Caco-2 (cell line): ENCODE data around the gene EGFL6. TPM values are rescaled to one million over a fixed set of nuclear protein-coding genes. Genes with fewer than 3 reads are reported as not detected.
"Not testable (repeated sequence)": the region's sequence is repeated elsewhere in the genome, so short reads cannot be mapped to it uniquely, and the experiment has no call there.

Experiments
- BruUV-seq: library from RNA; stranded (reverse); fragments of 400-500 nt; replicated peaks from 2 replicates; lab custom pipeline; 2021; lab: Mats Ljungman, UMichigan
- CTCF ChIA-PET: fragments of 300-600 bp; sonication (Branson Sonifier 250); formaldehyde crosslinking; loops from one replicate; lab custom pipeline; 2022; ENCODE audit warnings: antibody characterized with exemption; lab: Charles Lee
- POLR2A ChIA-PET: fragments of 300-600 bp; sonication (Branson Sonifier 250); formaldehyde crosslinking; loops from one replicate; lab custom pipeline; 2022; ENCODE audit warnings: antibody characterized with exemption; lab: Charles Lee
- DNase-seq, 2 experiments: peaks; one replicate each; pipeline versions ENCODE4 v3.0.0 to v3.0.0-alpha.2; 2020 to 2022
- H3K27me3 ChIP-seq: replicated peaks from 2 replicates; pipeline ENCODE4 v1.6.0; 2011; ENCODE audit warnings: low read length; ENCODE audit not compliant: control insufficient read depth, insufficient read depth
- H3K36me3 ChIP-seq: 2 replicates; pipeline ENCODE4 v1.5.1; 2011; ENCODE audit warnings: low read length; ENCODE audit not compliant: control insufficient read depth, insufficient read depth
- H3K4me1 ChIP-seq: fragments of 250-450 bp; sonication (Bioruptor Pico); 2 replicates; pipeline ENCODE4 v1.5.1; 2020; ENCODE audit warnings: mild to moderate bottlenecking
- H3K4me3 ChIP-seq: 2 replicates; pipeline ENCODE4 v1.5.1; 2011; ENCODE audit warnings: low read depth, mild to moderate bottlenecking, control low read depth, low read length
- H3K9me3 ChIP-seq: fragments of 250-450 bp; sonication (Bioruptor Pico); 2 replicates; pipeline ENCODE4 v1.5.1; 2020; ENCODE audit warnings: mild to moderate bottlenecking, moderate library complexity
- H3K27ac Mint-ChIP-seq: one replicate; pipeline ENCODE4 v1.8.0; 2022; ENCODE audit warnings: mixed read lengths; ENCODE audit not compliant: unreplicated experiment
- H3K27me3 Mint-ChIP-seq: one replicate; pipeline ENCODE4 v1.8.0; 2022; ENCODE audit warnings: mixed read lengths; ENCODE audit not compliant: insufficient read depth, unreplicated experiment
- H3K36me3 Mint-ChIP-seq: one replicate; pipeline ENCODE4 v1.8.0; 2022; ENCODE audit warnings: mild to moderate bottlenecking, mixed read lengths; ENCODE audit not compliant: insufficient read depth, unreplicated experiment
- H3K4me1 Mint-ChIP-seq: one replicate; pipeline ENCODE4 v1.8.0; 2022; ENCODE audit warnings: low read depth, mixed read lengths; ENCODE audit not compliant: unreplicated experiment
- H3K4me3 Mint-ChIP-seq: one replicate; pipeline ENCODE4 v1.8.0; 2022; ENCODE audit warnings: mild to moderate bottlenecking, moderate library complexity, mixed read lengths; ENCODE audit not compliant: unreplicated experiment
- H3K9me3 Mint-ChIP-seq: one replicate; pipeline ENCODE4 v1.8.0; 2022; ENCODE audit warnings: mixed read lengths; ENCODE audit not compliant: unreplicated experiment
- intact Hi-C: fragments of 100-400 bp; cut with micrococcal nuclease; formaldehyde crosslinking; loops from one replicate; pipeline ENCODE4 v1.10.0; 2022; ENCODE audit not compliant: unreplicated experiment
- total RNA-seq: library from RNA; stranded (reverse); gene quantifications from 2 replicates; pipeline ENCODE4 v1.2.3, GENCODE V29; 2022
- TF ChIP-seq, protein P1 (sequence below), 2 experiments: fragments of 200-600 bp in 1 of 2; IDR thresholded peaks; 1 replicate in 1 of 2; 2 replicates in 1 of 2; pipeline versions ENCODE4 v1.5.1 to v1.8.0; 2011 to 2022; ENCODE audit warnings: antibody characterized with exemption in 1 of 2, control low read depth in 1 of 2, inconsistent platforms in 1 of 2, low read depth in 1 of 2, low read length in 1 of 2, mild to moderate bottlenecking in 1 of 2, moderate library complexity in 1 of 2; ENCODE audit not compliant: insufficient read depth in 1 of 2, severe bottlenecking in 1 of 2, unreplicated experiment in 1 of 2

The EGFL6 gene
- total RNA-seq, 1 experiment from 2014 or later, result 0.16 TPM

DNA sequence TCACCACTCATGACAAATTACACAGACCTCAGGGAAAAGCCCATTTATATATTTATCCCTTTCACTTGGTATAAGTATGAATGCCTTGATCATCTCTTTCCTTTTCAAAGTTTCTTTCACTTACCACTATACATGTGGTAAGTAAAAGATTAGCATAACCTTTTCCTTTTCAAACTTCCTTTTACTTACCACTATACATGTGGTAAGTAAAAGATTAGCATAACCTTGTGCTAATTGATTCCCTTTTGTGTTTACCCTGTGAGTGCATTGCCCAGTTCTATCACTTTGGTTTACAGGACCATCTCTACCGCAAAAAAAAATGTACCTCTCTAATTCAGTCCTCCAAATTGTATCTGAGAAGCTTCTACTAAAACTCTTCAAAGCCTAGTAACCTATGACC is 50.8 kb downstream of the EGFL6 start:
- H3K36me3 Mint-ChIP-seq, result no peaks in the 10 kb centered on the region
- Histone ChIP-seq H3K36me3 (no peaks in the 10 kb centered on the region), H3K4me3 (no peak overlapping the region), H3K4me1 (no peaks in the 10 kb centered on the region), H3K27me3 (no peaks in the 10 kb centered on the region), H3K9me3 (no peaks in the 10 kb centered on the region)
- no peak overlapping the region for H3K4me3 Mint-ChIP-seq
- H3K27ac Mint-ChIP-seq, result no peak overlapping the region
- CTCF ChIA-PET, result no interaction called here
- POLR2A ChIA-PET, result no interaction called here
- TF ChIP-seq, protein P1, sequence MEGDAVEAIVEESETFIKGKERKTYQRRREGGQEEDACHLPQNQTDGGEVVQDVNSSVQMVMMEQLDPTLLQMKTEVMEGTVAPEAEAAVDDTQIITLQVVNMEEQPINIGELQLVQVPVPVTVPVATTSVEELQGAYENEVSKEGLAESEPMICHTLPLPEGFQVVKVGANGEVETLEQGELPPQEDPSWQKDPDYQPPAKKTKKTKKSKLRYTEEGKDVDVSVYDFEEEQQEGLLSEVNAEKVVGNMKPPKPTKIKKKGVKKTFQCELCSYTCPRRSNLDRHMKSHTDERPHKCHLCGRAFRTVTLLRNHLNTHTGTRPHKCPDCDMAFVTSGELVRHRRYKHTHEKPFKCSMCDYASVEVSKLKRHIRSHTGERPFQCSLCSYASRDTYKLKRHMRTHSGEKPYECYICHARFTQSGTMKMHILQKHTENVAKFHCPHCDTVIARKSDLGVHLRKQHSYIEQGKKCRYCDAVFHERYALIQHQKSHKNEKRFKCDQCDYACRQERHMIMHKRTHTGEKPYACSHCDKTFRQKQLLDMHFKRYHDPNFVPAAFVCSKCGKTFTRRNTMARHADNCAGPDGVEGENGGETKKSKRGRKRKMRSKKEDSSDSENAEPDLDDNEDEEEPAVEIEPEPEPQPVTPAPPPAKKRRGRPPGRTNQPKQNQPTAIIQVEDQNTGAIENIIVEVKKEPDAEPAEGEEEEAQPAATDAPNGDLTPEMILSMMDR (IDR thresholded peaks at IDR 0.05; ENCODE audit: insufficient read depth in 1 of 2, low read depth in 1 of 2, low read length in 1 of 2, severe bottlenecking in 1 of 2, unreplicated experiment in 1 of 2), result no peak
- no TSS peak for BruUV-seq
- H3K9me3 Mint-ChIP-seq, result no peaks in the 10 kb centered on the region
- H3K27me3 Mint-ChIP-seq, result no peaks in the 10 kb centered on the region
- no peak for DNase-seq
- intact Hi-C loops, result no loop called here
- H3K4me1 Mint-ChIP-seq, result no peaks in the 10 kb centered on the region

DNA sequence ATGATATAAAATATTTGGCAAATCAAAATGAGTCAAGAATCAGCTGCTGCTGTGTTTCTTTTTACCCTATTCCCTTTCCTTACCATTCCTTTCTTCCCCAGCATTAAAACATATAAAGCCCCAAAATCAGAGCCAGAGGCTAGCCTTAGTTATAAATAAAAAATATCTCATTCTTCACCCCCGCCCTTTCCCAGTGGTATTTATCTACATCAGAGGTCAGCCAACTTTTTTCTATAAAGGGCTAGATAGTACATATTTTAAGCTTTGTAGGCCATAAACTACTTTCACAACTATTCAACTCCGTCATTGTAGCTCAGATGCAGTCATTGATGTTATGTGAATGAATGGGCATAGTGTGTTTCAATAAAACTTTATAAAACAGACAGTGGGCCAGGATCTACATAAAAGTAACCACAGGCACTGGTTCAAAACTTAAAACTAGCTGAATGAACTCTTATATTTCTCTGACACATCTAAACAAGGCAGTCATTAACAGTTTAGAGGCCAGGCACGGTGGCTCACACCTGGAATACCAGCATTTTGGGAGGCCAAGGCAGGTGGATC is 53.1 kb downstream of the EGFL6 start:
- POLR2A ChIA-PET, result no interaction called here
- TF ChIP-seq, protein P1 (IDR thresholded peaks at IDR 0.05; ENCODE audit: insufficient read depth in 1 of 2, low read depth in 1 of 2, low read length in 1 of 2, severe bottlenecking in 1 of 2, unreplicated experiment in 1 of 2), result no peak
- BruUV-seq, result no TSS peak

DNA sequence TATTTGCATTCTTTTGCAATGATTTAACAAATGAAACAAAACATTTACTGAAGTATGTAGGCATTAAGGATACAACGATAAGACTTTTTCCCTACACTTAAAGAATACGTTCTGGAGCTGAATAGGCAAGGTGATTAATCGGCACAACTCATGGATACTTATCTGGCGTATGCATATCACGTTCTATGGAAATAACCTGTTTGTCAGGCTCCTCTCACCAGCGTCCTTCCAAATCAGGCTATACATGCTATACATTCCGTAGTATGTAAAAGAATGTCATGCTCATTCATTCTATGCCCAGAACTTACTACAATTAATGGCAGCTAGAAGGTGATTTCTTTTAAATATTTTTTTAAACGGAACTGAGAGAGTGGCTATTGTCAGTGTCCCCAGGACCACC is 57.9 kb downstream of the EGFL6 start:
- no peaks in the 10 kb centered on the region for H3K27me3 Mint-ChIP-seq
- TF ChIP-seq, protein P1 (IDR thresholded peaks at IDR 0.05; ENCODE audit: insufficient read depth in 1 of 2, low read depth in 1 of 2, low read length in 1 of 2, severe bottlenecking in 1 of 2, unreplicated experiment in 1 of 2), result no peak
- H3K27ac Mint-ChIP-seq, result no peak overlapping the region

More for the DNA sequence above, 53.1 kb downstream of the EGFL6 start:
- CTCF ChIA-PET, result no interaction called here
- no peak for DNase-seq
- Mint-ChIP-seq H3K4me3 (no peak overlapping the region), H3K27ac (no peak overlapping the region), H3K27me3 (no peaks in the 10 kb centered on the region), H3K36me3 (no peaks in the 10 kb centered on the region), H3K9me3 (no peaks in the 10 kb centered on the region), H3K4me1 (no peaks in the 10 kb centered on the region)
- Histone ChIP-seq H3K27me3 (no peaks in the 10 kb centered on the region), H3K4me3 (no peak overlapping the region), H3K9me3 (no peaks in the 10 kb centered on the region), H3K36me3 (no peaks in the 10 kb centered on the region), H3K4me1 (no peaks in the 10 kb centered on the region)
- intact Hi-C loops, result no loop called here

DNA sequence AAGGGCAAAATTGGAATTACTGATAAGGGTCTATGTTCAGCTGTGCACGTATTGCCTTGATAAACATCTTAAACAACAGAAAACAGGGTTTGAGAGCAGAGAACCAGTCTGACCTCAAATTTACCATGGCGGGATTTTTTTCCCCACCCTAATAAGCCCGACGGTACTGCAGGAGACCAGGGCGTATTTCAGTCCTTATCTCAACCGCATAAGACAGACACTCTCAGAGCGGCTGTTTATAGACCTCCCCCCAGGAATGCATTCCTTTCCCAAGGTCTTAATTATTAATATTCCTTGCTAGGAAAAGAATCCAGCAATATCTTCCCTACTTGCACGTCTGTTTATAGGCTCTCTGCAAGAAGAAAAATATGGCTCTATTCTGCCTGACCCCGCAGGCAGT is 67.8 kb downstream of the EGFL6 start:
- H3K9me3 Mint-ChIP-seq, result peaks cover 18% of the 10 kb centered on the region
- not testable (repeated sequence) for DNase-seq

More for the DNA sequence above, 57.9 kb downstream of the EGFL6 start:
- Mint-ChIP-seq H3K4me3 (no peak overlapping the region), H3K4me1 (no peaks in the 10 kb centered on the region), H3K9me3 (no peaks in the 10 kb centered on the region), H3K36me3 (no peaks in the 10 kb centered on the region)
- Histone ChIP-seq H3K4me3 (no peak overlapping the region), H3K36me3 (no peaks in the 10 kb centered on the region), H3K27me3 (no peaks in the 10 kb centered on the region), H3K4me1 (no peaks in the 10 kb centered on the region), H3K9me3 (no peaks in the 10 kb centered on the region)
- no peak for DNase-seq
- no TSS peak for BruUV-seq
- CTCF ChIA-PET, result no interaction called here
- intact Hi-C loops, result no loop called here
- POLR2A ChIA-PET, result no interaction called here

More for the DNA sequence above, 67.8 kb downstream of the EGFL6 start:
- intact Hi-C loops, H3K27ac Mint-ChIP-seq, H3K4me1 ChIP-seq, H3K36me3 ChIP-seq, H3K27me3 Mint-ChIP-seq, BruUV-seq, H3K36me3 Mint-ChIP-seq, CTCF ChIA-PET, POLR2A ChIA-PET, H3K9me3 ChIP-seq, H3K4me3 ChIP-seq, H3K4me3 Mint-ChIP-seq, H3K27me3 ChIP-seq, H3K4me1 Mint-ChIP-seq: not testable (repeated sequence)
